ENCODE results near the gene POC1A. TPM values are rescaled to one million over a fixed set of nuclear protein-coding genes. Genes with fewer than 3 reads are reported as not detected.

The POC1A gene
- total RNA-seq, 1 experiment from 2014 or later, result 29.0 TPM

DNA sequence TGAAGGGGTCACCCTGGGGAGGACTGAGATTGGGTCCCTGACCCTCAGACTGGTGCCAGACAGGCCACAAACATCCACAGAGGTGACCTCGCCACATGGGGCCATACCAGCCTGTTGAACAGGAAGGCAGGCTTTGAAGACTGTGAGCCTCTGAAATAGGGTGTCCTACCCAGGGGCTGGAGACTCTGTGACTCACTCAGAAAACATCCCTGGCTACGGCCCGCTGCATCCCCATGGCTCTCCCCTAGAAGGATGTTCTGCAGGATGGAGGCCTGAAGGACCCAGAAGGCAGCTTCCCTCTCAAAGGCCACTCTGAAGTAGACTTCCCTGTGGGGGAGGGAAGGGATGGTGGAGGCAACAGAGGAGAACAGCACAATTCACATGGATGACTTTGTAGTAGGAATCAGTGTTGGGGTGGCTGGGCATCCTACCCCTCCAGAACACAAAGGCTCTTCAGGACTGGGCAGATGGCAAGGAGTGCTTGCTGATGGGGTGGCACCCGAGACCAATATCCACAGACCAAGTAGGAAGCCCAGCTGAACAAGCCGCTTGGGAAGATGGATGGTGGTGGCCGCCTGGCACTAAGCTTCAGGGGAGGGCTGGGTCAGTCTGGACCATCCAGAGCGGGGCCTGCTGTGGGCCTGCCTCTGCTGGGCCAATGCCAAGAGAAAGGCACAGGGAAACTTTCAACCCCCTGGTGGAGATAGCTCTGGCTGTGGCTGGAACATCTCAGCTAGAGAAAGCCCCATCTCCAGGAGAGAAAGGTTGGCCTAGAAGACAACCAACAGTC is 60.3 kb downstream of the POC1A start:
- Histone ChIP-seq H3K9ac (ENCODE audit: extremely low read depth, insufficient read length, low read length) (no peak overlapping the region), H3K18ac (ENCODE audit: insufficient read length, low read depth, low read length) (no peak overlapping the region), H2AFZ (ENCODE audit: low read length) (no peak overlapping the region), H4K91ac (ENCODE audit: insufficient read length, low read depth, low read length) (no peak overlapping the region), H4K5ac (ENCODE audit: insufficient read length, low read depth, low read length) (no peak overlapping the region), H3K9me3 (ENCODE audit: control insufficient read depth, low read depth, low read length) (no peaks in the 10 kb centered on the region), H2BK12ac (ENCODE audit: insufficient read length, low read depth, low read length) (no peak overlapping the region), H2BK20ac (ENCODE audit: low read depth, low read length, poor library complexity, severe bottlenecking) (no peak overlapping the region), H3K79me1 (ENCODE audit: insufficient read depth, low read depth, low read length, poor library complexity, severe bottlenecking) (no peaks in the 10 kb centered on the region), H3T11ph (ENCODE audit: low read length) (no peak overlapping the region), H3K14ac (ENCODE audit: insufficient read depth, low read length) (no peak overlapping the region), H3K4ac (ENCODE audit: low read depth, low read length) (no peak overlapping the region), H4K8ac (replicated peaks; ENCODE audit: insufficient read length, low read depth, low read length) (no peak overlapping the region), H3K23ac (ENCODE audit: insufficient read length, low read depth, low read length) (no peak overlapping the region), H3K4me1 (ENCODE audit: insufficient read depth, low read length) (no peaks in the 10 kb centered on the region), H2BK120ac (ENCODE audit: low read depth, low read length, poor library complexity, severe bottlenecking) (no peak overlapping the region), H4K20me1 (ENCODE audit: control insufficient read depth, insufficient read depth, insufficient read length) (no peaks in the 10 kb centered on the region), H2AK5ac (ENCODE audit: insufficient read length, low read length) (no peak overlapping the region), H3K23me2 (ENCODE audit: insufficient read length, low read depth, low read length, poor library complexity, severe bottlenecking) (no peaks in the 10 kb centered on the region), H2BK5ac (ENCODE audit: insufficient read length, low read length) (no peak overlapping the region), H3K79me2 (ENCODE audit: insufficient read depth, low read length) (no peaks in the 10 kb centered on the region), H3K27ac (ENCODE audit: insufficient read length, low read depth, low read length) (no peak overlapping the region), H3K56ac (ENCODE audit: insufficient read length, low read depth, low read length) (no peak overlapping the region), H2BK15ac (ENCODE audit: low read depth, low read length) (no peak overlapping the region), H3K4me2 (ENCODE audit: insufficient read depth, insufficient read length, low read length) (no peak overlapping the region), H3K27me3 (ENCODE audit: insufficient read depth, low read length) (no peaks in the 10 kb centered on the region)
- Mint-ChIP-seq H3K36me3 (ENCODE audit: insufficient read depth in 1 of 3, low read depth in 3 of 3) (peaks cover 10 to 27% (median 26%) of the 10 kb centered on the region in 3 experiments; a peak in 6 of 7 replicates), H3K9me3 (no peaks in the 10 kb centered on the region), H3K4me3 (no peak overlapping the region), H3K4me1 (peaks cover 6 to 20% of the 10 kb centered on the region in 2 experiments), H3K27ac (no peak overlapping the region), H3K27me3 (ENCODE audit: low read depth) (no peaks in the 10 kb centered on the region)
- DNase-seq, result no peak
- WGBS (ENCODE audit: extremely low coverage, insufficient read length, low lambda C conversion rate), result no CpG with 5 or more reads among the region's 7 CpGs
- no peak for TF ChIP-seq CTCF (conservative IDR thresholded peaks at IDR 0.05)

Measured in H9 (cell line).